ENCODE data around the gene RNF14. TPM values are rescaled to one million over a fixed set of nuclear protein-coding genes. Genes with fewer than 3 reads are reported as not detected.
A peak's percentile ranks its signal among the peaks of the same experiment; 100 is the strongest.

The RNF14 gene
- total and polyA plus RNA-seq, 9 of the 15 experiments (the other 6 are each of a cell fraction or from before 2014, with no cell fraction given) = 36.3 to 140 (median 75.1) TPM

DNA sequence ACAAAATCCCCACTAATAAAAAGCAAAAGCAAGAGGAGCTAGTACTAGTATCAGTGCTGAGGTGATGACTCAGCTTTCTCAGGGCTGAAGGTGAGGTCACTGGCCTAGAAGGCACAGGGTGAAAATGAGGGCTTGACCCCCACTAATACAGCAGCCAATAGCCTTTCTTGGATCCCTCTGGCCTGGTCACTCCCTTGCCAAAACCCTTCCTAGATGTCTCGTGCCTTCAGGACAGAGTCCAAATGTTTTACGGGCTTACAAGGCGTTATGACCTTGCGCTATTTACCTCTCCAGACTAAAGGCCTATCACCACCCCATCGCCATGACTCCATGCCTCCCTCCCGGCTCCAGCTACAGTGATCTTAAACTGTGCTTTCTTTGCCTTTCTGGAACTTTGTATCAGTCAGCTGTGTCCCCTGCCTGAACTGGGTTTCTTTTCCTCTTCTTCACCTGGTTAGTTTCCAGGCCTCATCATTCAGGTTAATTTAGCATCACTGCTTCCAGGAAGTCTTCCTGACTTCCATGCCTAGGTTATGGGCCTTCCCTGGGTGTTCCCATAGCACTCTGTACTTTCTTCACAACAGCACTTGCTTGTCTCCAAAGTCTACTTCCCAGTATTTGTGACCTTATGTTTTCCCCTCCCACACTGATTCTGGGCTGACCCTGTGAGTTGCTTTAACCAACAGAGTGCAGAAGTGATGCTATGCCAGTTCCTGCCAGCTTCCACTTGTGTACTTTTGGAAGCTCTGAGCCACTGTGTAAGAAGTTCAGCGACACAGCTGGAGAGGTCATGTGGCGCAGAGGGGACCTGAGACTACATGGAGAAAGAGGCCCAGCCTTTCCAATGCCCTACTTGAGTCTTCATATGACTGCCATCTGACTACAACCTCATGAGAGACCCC lies 49.4 kb upstream of the RNF14 start (continued):
- no peak for TF ChIP-seq ZNF740 (CRISPR knock-in tag; IDR thresholded peaks at IDR 0.05)
- 0 out of 4 replicates have a peak, but pooled peaks of 1 of the 2 experiments have one; percentile 46 for TF ChIP-seq ZNF740 (tag; IDR thresholded peaks at IDR 0.05)
- peak; percentile 69 for TF ChIP-seq L3MBTL2 (IDR thresholded peaks at IDR 0.05)
- TF ChIP-seq, protein P1, sequence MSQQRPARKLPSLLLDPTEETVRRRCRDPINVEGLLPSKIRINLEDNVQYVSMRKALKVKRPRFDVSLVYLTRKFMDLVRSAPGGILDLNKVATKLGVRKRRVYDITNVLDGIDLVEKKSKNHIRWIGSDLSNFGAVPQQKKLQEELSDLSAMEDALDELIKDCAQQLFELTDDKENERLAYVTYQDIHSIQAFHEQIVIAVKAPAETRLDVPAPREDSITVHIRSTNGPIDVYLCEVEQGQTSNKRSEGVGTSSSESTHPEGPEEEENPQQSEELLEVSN (IDR thresholded peaks at IDR 0.05; ENCODE audit: borderline replicate concordance in 1 of 2, extremely low read depth in 1 of 2, insufficient read depth in 1 of 2, insufficient read length in 1 of 2, low read depth in 1 of 2, low read length in 1 of 2, poor library complexity in 1 of 2, severe bottlenecking in 1 of 2) = no peak
- TF ChIP-seq ATF7 (IDR thresholded peaks at IDR 0.05) = peak; percentile 90
- peak; percentile 54; the same call in 1 of the 2 replicates for TF ChIP-seq SMAD4 (CRISPR knock-in tag; conservative IDR thresholded peaks at IDR 0.05)
- TF ChIP-seq SIX5 (IDR thresholded peaks at IDR 0.05; ENCODE audit: borderline replicate concordance in 1 of 2, insufficient read depth in 1 of 2, low read depth in 1 of 2, low read length in 2 of 2) = no peak
- TF ChIP-seq BHLHE40 (IDR thresholded peaks at IDR 0.05; ENCODE audit: low read length) = peak; percentile 83
- TF ChIP-seq SMARCA5 (IDR thresholded peaks at IDR 0.05) = 0 out of 2 replicates have a peak, but pooled peaks have one; percentile 24
- TF ChIP-seq EP300 (IDR thresholded peaks at IDR 0.05; ENCODE audit: low read length) = peak; percentile 18; the same call in 1 of the 2 replicates
- no peak for TF ChIP-seq CREB5 (CRISPR knock-in tag; IDR thresholded peaks at IDR 0.05)
- no peak for TF ChIP-seq KLF6 (CRISPR knock-in tag; IDR thresholded peaks at IDR 0.05; ENCODE audit: borderline replicate concordance)
- TF ChIP-seq ZKSCAN1 (IDR thresholded peaks at IDR 0.05; ENCODE audit: low read depth, low read length) = no peak
- TF ChIP-seq ILF3 (IDR thresholded peaks at IDR 0.05; ENCODE audit: borderline replicate concordance) = no peak
- peak; percentile 61; the same call in 1 of the 2 replicates for TF ChIP-seq MEF2D (tag; conservative IDR thresholded peaks at IDR 0.05; ENCODE audit: low read depth)
- TF ChIP-seq ATF3 (IDR thresholded peaks at IDR 0.05) = peak; percentile 95
- 0 out of 2 replicates have a peak, but pooled peaks have one; percentile 47 for TF ChIP-seq ATF3 (CRISPR knock-in tag; conservative IDR thresholded peaks at IDR 0.05)
- TF ChIP-seq BACH1 (tag; IDR thresholded peaks at IDR 0.05) = peak; percentile 90
- TF ChIP-seq NUFIP1 (IDR thresholded peaks at IDR 0.05; ENCODE audit: partially characterized antibody) = no peak
- TF ChIP-seq, protein P2, sequence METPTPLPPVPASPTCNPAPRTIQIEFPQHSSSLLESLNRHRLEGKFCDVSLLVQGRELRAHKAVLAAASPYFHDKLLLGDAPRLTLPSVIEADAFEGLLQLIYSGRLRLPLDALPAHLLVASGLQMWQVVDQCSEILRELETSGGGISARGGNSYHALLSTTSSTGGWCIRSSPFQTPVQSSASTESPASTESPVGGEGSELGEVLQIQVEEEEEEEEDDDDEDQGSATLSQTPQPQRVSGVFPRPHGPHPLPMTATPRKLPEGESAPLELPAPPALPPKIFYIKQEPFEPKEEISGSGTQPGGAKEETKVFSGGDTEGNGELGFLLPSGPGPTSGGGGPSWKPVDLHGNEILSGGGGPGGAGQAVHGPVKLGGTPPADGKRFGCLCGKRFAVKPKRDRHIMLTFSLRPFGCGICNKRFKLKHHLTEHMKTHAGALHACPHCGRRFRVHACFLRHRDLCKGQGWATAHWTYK (CRISPR knock-in tag; IDR thresholded peaks at IDR 0.05) = 0 out of 2 replicates have a peak, but pooled peaks have one; percentile 54
- peak; percentile 46; the same call in 1 of the 2 replicates for TF ChIP-seq POLR2A (conservative IDR thresholded peaks at IDR 0.05)

All from K562 (cell line).